ENCODE results near the gene SLMAP.
A peak's percentile ranks its signal among the peaks of the same experiment; 100 is the strongest.

The SLMAP gene, protein sequence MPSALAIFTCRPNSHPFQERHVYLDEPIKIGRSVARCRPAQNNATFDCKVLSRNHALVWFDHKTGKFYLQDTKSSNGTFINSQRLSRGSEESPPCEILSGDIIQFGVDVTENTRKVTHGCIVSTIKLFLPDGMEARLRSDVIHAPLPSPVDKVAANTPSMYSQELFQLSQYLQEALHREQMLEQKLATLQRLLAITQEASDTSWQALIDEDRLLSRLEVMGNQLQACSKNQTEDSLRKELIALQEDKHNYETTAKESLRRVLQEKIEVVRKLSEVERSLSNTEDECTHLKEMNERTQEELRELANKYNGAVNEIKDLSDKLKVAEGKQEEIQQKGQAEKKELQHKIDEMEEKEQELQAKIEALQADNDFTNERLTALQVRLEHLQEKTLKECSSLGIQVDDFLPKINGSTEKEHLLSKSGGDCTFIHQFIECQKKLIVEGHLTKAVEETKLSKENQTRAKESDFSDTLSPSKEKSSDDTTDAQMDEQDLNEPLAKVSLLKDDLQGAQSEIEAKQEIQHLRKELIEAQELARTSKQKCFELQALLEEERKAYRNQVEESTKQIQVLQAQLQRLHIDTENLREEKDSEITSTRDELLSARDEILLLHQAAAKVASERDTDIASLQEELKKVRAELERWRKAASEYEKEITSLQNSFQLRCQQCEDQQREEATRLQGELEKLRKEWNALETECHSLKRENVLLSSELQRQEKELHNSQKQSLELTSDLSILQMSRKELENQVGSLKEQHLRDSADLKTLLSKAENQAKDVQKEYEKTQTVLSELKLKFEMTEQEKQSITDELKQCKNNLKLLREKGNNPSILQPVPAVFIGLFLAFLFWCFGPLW

DNA sequence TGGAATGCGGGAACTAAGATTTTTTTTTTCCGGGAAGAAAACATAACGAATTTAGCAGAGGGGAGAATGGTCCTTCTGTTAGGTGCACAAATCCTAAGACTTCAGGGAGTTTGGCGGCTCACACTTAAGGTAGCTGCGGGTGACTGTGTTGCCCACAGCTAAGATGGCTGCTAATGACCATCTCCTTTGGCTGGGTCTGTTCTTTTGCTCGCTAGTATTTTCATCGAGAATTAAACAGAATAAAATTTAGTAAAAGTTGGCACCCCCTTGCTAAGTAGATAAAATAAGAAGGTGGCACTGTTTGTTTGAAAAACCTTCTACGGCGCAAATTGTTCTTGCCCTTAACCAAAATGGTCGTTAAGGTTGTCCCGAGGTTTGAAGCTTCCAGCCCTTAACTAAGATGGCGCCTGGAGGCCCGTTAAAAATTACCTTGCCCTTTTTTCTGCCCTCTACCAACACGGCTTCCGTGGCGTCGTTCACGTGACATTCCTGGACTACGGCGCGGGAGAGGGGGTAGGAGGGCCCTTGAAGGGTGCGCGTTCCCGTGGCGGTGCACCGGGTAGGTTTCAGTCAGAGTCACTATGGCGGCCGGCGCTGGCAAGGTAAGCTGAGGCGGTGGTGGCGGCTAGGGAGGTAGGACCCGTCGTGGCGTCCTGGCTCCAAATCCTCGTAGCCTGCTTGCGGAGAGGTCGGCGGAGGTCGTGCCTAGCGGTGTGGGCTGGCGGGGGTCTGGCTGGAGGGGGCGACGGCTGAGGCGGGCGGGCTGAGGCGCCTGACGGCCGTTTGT, at the start of gene SLMAP:
Gene SLMAP, plus strand, starts transcription at position 569 of the 787 bp plus-strand sequence. CDS start 1,343 bp downstream, outside the sequence.
- peak; percentile 95 for DNase-seq (ENCODE audit: low spot score)
- TF ChIP-seq, protein P1, sequence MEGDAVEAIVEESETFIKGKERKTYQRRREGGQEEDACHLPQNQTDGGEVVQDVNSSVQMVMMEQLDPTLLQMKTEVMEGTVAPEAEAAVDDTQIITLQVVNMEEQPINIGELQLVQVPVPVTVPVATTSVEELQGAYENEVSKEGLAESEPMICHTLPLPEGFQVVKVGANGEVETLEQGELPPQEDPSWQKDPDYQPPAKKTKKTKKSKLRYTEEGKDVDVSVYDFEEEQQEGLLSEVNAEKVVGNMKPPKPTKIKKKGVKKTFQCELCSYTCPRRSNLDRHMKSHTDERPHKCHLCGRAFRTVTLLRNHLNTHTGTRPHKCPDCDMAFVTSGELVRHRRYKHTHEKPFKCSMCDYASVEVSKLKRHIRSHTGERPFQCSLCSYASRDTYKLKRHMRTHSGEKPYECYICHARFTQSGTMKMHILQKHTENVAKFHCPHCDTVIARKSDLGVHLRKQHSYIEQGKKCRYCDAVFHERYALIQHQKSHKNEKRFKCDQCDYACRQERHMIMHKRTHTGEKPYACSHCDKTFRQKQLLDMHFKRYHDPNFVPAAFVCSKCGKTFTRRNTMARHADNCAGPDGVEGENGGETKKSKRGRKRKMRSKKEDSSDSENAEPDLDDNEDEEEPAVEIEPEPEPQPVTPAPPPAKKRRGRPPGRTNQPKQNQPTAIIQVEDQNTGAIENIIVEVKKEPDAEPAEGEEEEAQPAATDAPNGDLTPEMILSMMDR (IDR thresholded peaks at IDR 0.05; ENCODE audit: extremely low read depth, insufficient read depth, missing control alignments) = no peak
- in situ Hi-C loops (cut with MboI; ENCODE audit: low pct_unique_long_range_greater_than_20kb, low sequenced_read_pairs, unreplicated experiment) = no loop called here

DNA sequence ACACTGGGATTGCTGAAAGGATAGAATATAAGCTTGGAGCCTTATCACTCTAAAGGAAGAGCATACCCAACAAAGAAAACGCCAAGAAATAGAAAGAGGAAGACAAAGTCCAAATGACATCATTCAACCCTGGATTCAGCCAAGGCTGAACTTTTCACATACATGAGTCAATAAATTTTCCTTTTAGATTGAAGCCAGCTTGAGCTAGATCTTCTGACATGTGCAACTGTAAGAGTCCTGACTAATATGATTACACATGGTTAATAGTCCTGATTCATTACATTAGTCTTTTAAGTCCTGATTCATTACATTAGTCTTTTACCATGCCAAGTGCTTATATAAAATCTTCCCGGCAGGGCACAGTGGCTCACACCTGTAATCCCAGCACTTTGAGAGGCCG, 49.6 kb upstream of the SLMAP start:
- TF ChIP-seq, protein P1 (IDR thresholded peaks at IDR 0.05; ENCODE audit: extremely low read depth, insufficient read depth, missing control alignments) = no peak
- in situ Hi-C loops (cut with MboI; ENCODE audit: low pct_unique_long_range_greater_than_20kb, low sequenced_read_pairs, unreplicated experiment) = no loop called here
- DNase-seq (ENCODE audit: low spot score) = no peak

DNA sequence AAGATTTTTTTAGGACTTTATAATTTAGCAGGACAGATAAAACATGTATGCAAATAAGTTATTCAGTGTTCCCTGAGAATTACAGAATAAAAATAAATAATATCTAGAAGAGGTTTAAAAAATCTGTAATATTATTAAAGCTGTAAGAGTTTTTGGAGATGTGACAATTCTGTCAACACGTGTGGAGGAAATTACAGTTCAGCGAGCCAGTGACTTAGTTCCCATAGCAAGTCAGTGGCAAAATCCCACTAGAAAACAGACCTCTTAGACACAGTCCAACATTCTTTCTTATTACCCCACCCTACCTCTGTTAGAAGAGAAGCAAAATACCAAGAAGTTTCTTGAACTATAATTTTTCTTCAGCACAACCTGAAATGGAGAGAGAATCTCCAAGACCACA, 47.1 kb upstream of the SLMAP start:
- TF ChIP-seq, protein P1 (IDR thresholded peaks at IDR 0.05; ENCODE audit: extremely low read depth, insufficient read depth, missing control alignments) = no peak
- DNase-seq (ENCODE audit: low spot score) = no peak
- in situ Hi-C loops (cut with MboI; ENCODE audit: low pct_unique_long_range_greater_than_20kb, low sequenced_read_pairs, unreplicated experiment) = no loop called here

DNA sequence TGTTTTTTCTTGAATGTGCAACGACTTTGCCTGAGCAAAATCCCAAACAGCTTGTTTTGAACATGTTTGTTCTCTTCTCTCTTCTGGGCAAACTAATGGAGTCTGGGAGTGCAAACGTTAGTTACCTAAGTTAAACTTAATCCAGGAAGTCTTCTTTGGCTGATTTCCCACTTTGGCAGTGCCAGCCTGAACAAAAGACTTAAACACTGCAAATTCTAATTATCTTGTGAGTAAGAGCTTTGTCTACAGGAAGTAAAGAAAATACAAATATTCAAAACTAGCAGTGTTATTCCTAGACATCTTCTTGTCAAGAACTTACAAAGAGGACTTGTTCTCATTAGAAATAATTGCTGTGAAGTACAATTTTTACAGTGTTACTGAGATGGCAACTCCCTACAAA, 46.5 kb upstream of the SLMAP start:
- no peak for DNase-seq (ENCODE audit: low spot score)
- TF ChIP-seq, protein P1 (IDR thresholded peaks at IDR 0.05; ENCODE audit: extremely low read depth, insufficient read depth, missing control alignments) = no peak
- in situ Hi-C loops (cut with MboI; ENCODE audit: low pct_unique_long_range_greater_than_20kb, low sequenced_read_pairs, unreplicated experiment) = no loop called here

DNA sequence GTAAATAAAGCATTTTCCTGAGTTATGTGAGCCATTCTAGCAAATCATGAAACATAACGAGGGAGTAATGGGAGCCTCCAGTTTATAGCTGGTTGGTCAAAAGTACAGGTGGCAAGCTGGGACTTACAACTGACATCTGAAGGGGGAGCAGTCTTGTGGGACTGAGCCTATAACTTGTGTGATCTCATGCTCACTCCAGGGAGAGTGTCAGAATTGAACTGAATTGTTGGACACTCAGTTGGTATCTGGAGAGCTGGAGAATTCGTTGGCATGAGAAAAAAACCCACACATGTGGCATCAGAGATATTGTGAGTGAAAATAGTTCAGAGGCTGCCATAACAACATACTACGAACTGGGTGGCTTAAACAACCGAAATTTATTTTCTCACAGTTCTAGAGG, 40.4 kb upstream of the SLMAP start:
- no peak for DNase-seq (ENCODE audit: low spot score)
- TF ChIP-seq, protein P1 (IDR thresholded peaks at IDR 0.05; ENCODE audit: extremely low read depth, insufficient read depth, missing control alignments) = no peak
- in situ Hi-C loops (cut with MboI; ENCODE audit: low pct_unique_long_range_greater_than_20kb, low sequenced_read_pairs, unreplicated experiment) = no loop called here

Data from GM13977 (cell line).